Measurements from ENCODE around the gene ALDH1B1.
"Not testable (repeated sequence)": the region's sequence is repeated elsewhere in the genome, so short reads cannot be mapped to it uniquely, and the experiment has no call there.

ALDH1B1 gene

DNA sequence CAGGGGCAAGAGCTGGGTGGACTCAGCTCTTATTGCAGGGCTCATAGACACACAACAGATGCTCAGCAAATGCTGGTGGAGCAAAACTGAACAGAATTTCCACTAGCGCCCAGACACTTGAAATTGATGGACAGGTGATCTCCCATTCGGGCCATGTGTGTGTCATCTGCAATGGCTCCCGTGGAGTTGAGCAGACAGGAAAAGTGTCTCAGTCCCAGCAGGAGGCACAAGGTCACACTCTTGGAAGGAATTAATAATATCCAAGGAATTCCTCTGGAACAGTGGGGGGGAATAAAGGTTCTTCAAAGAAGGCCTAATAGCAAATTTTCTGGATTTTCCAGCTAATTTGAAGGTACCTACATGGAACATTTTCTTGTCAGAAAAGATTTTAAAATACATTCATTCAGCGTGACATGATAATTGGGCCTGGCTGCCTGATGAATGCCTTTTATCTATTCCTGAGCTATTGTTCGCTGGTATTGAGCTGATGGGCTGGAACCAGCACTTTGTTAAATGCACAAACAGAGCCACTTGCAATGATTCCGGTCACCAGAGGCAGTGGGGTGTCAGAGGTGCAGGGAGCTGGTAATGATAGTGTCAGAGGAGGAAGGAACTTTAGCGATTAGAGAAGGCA lies 31.5 kb upstream of the ALDH1B1 start:
- in situ Hi-C loops (cut with HindIII; ENCODE audit: low sequenced_read_pairs): no loop called here

DNA sequence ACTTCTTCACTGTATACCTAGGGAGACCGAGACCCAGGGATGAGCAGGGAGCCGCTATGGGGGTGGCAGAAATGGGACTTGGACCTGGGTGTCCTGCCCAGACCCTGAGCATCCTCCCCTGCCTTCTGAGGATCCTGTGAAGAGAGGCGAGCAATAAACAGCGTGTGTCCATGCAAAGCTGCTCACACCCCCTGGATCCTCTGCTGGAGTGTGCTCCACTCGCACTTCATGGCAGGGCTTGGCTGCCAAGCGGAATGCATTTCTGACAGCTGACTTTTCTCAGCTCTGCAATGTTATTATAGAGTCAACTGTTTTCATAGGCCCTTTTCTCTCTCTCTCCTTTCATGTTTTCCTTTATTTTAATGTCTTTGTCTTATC lies 31.0 kb upstream of the ALDH1B1 start:
- in situ Hi-C loops (cut with HindIII; ENCODE audit: low sequenced_read_pairs): no loop called here

DNA sequence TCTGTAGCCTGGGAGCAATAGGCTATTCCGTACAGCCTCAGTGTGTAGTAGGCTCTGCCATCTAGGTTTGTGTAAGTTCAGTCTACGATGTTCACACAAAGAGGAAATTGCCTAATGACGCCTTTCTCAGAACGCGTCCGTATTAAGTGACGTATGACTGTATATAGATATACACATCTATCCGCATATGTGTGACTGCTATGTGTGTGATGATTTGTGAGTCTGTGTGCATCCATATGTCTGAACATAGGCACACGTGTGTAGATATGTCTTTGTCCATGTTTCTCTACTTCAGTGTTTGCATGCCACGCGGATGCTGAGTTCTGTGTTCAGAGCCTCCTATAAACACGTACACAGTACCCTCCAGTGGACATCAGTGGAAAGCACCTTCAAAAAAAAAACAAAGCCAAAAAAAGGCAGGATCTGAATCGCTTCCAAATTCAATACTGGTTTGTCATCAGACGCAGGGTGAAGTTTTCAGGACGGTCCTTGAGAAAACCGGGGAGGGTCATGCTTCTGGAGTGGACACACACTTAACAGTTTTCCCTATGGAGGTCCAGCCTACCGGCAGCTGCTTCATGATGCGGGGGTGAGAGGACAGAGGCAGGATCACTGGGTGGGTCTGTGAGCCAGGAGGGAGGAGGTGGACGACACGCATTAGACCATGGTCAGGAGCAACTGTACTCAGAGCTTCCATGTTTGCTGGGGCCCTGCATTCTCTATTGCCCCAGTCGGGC lies 29.5 kb upstream of the ALDH1B1 start:
- in situ Hi-C loops (cut with HindIII; ENCODE audit: low sequenced_read_pairs): no loop called here

DNA sequence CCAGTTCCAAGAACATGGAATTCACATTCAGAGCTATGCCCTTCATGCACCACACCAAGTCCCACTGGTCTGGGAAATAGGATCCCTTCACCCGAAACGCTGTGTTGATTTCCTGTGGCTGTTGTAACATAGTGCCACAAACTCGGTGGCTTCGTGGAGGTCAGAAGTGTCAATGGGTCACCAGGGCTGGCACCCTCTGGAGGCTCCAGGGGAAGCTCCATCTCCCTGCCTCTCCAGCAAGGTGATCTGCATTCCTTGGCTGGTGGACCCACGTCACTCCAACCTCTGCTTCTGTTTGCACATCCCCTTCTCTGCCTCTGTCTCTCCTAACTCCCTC lies 28.9 kb upstream of the ALDH1B1 start:
- in situ Hi-C loops (cut with HindIII; ENCODE audit: low sequenced_read_pairs): no loop called here

DNA sequence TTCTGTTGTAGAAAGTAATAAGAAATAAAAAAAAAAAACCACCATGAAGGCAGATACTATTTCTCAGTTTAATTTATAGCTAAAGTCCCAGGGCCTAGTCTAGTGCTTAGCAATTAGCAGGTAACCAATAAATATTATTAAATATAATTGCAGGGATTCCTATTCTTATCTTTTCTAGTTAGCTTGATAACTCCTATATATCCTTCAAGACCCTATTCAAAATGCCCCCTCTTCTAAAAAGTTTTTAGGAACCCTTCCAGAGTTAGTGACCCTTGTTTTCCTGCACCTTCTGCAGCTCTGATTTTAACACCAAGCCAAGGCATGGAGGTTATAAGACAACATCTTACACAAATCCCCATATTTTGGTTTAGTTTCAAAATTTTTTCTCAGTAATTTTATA lies 24.6 kb upstream of the ALDH1B1 start:
- in situ Hi-C loops (cut with HindIII; ENCODE audit: low sequenced_read_pairs): no loop called here

DNA sequence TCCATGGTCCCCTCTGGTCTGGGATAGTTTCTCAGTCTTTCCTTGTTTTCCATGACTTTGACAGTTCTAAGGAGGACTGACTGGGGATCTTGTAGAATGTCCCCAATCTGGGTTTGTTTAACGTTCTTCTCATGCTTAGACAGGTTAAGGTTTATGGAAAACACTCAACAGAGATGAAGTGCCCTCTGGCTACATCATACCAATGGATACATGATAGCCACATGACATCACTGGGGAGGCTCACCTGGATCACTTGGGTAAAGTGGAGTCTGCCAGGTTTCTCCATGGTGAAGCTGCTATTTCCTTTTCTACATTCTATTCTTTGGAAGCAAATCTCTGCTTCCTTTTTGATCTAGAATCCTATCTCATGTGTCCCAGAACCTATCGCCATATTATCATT lies 23.8 kb upstream of the ALDH1B1 start:
- in situ Hi-C loops (cut with HindIII; ENCODE audit: low sequenced_read_pairs): no loop called here

DNA sequence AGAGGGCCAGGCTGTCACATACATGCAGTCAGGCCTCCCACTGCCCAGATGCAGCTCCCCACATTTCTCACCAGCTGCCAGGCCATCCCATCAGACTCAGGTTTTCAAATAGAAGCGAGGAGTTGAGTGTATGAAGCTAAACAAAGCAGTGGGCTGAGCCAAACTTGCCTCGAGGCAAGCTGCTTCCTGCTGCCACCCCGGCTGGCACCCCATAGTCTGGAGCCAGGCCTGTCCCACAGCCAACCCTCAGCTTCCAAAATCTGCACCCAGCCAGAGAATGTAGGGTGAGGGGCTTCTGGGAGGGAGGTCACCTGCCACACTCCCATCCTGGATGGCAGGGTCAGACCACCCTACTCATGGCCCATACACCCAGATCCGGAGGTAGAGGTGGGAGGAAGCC lies 22.3 kb upstream of the ALDH1B1 start:
- in situ Hi-C loops (cut with HindIII; ENCODE audit: low sequenced_read_pairs): no loop called here

DNA sequence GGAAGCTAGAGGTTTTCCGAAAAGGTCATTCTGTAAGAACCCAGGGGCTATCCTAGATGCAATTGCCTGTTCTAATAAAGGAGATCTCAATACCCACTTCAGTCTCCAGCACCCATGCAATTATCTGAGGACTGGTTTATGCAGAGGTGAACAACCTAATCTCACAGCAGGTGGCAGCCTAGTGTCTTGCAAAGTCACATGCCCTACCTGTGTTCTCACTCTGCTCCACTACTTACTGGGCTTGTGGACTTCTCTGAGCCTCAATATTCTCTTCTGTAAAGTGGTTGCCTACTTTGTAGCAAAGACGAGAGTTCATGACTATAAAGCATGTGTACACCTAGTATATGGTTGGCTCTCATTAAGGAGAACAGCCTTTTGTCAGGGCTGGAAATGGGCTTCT lies 21.0 kb upstream of the ALDH1B1 start:
- in situ Hi-C loops (cut with HindIII; ENCODE audit: low sequenced_read_pairs): no loop called here

DNA sequence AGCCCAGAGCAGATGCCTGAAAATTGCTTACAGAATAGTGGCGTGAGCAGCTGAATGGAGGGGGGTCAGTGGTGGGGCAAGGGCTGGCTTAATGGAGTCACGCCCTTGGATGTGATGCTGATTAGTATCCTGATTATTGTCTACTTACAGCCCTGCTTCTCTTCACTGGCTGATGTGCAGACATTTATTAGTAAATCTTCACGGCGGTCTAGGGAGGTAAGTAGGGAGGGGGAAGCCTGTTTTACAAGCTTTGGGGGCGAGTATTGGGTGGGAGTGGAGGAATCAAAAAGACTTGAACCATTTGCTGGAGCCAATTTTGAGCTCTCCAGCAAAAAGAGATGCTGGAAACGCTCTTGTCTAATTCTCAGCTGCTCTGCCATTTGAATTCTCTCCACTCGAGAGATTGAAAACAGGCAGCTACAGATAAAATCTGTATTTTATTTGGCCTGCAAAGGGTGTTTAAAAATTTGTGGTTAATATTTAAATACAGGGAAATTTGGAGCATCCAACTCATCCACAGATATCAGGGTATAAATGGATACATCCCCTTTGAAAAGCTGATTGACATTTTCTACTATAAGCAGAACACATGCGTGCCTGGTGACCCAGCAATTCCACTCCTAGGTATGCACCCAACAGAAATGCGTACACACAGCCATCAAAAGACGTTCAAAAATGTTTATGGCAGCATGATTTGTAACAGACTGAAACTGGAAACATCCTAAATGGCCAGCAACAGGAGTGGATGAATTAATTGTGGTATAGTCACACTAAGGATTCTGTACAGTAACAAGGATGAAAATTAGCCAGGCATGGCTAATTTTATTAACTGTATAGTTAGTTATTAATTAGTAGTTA lies 19.5 kb upstream of the ALDH1B1 start:
- in situ Hi-C loops (cut with HindIII; ENCODE audit: low sequenced_read_pairs): no loop called here

DNA sequence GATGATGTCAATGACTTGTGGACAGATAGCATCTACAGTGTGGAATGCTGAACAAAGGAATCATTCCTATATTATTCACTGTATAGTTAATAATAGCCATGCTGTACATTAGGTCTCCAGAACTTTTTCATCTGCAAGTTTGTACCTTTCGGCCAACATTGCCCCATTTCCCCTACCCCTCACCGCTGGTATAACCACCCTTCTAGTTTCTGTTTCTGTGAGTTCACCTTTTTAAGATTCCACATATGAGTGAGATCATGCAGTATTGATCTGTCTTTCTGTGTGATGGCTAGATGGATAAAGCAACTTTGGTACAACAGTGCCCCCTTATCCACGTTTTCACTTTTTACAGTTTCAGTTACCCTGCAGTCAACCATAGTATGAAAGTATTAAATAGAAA lies 18.8 kb upstream of the ALDH1B1 start:
- in situ Hi-C loops (cut with HindIII; ENCODE audit: low sequenced_read_pairs): no loop called here

DNA sequence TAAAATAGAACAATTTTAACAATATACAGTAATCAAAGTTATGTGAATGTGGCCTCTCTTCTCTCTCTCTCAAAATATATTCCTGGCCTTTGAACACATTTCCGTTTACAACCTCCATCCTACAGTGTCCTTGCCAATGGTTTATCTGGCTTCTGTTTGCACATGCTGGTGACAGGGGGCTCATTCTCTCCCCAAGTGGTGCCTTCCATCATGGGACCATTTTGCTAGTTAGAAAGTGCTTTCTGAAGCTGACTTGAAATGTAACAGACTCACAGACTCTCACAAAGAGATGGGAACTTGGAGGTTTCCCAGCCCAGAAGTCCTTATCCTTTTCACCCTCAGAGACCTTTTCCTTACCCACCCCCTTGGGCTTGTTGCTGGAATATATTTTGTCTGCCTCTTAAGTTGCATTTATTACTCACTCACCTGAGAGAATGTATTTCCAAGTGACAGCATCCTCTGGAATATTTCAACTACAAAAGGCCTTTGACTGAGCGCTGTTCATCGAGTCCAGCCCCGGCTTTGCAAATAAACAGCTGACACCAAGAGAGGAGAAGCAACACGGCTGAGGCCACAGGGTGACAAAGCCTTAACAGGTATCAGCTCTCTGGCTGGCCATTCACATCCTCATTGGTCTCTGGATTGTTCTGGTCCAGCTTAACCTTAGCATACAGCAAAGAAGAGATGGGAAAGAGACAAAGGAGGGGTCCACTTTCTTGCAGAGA lies 17.5 kb upstream of the ALDH1B1 start:
- in situ Hi-C loops (cut with HindIII; ENCODE audit: low sequenced_read_pairs): no loop called here

DNA sequence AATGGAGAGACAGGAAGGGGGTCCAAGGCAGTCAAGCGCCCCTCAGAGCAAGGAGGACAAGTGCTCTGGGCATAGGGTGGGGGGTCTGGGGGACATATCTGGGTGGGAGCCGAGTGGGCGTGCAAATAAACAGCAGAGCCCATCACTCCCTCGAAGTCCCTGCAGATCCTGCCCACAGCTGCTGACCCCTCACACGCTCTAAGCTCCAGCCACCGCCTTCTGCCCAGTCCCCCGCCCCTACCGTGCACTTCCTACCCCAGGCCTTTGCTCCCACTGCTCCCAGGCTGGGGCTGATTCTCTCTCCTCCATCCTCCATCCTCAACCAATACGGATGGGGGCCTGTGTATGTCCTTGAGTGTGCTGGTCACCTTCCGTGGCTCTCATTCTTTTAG lies 16.9 kb upstream of the ALDH1B1 start:
- in situ Hi-C loops (cut with HindIII; ENCODE audit: low sequenced_read_pairs): no loop called here

DNA sequence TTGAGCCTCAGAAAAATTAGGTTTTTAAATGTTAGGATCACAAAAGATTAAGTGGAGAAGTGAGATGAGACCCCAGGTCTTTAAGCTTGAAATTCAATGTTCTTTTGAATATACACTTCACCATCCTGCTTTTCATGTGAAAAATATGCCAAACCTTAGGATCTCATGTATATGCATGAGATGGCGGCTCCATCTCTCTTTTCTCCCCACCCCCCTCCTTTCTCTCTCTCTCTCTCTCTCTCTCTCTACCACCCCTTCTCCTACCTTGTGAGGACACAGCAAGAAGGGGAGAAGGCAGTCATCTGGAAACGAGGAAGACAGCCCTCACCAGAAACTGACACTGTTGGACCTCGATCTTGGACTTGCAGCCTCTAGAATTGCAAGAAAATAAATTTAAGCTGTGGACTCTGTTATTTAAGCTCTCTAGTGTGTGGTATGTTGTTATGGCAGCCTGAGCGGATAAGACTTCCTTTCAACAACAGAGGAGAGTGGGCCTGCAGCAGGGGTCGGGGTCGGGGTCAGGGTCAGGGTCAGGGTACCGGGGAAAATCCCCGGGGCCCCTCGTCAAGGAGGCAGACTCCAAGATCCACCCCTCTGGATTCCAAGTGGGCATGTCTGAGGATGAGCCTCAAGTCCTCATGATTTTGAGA lies 16.4 kb upstream of the ALDH1B1 start:
- in situ Hi-C loops (cut with HindIII; ENCODE audit: low sequenced_read_pairs): no loop called here

DNA sequence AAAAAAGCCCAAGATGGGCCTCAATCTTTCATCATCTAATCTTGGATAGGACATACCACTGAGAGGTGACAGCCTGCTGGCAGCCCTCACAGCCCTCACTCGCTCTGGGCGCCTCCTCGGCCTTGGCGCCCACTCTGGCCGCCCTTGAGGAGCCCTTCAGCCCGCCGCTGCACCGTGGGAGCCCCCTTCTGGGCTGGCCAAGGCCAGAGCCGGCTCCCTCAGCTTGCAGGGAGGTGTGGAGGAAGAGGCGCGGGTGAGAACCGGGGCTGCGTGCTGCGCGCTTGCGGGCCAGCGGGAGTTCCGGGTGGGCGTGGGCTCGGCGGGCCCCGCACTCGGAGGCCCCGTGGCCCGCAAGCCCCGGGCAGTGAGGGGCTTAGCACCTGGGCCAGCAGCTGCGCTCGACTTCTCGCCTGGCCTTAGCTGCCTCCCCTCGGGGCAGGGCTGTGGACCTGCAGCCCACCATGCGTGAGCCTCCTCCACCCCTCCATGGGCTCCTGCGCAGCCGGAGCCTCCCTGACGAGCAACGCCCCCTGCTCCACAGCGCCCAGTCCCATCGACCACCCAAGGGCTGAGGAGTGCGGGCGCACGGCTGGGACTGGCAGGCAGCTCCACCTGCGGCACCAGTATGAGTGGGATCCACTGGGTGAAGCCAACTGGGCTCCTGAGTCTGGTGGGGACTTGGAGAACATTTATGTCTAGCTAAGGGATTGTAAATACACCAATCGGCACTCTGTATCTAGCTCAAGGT lies 15.0 kb upstream of the ALDH1B1 start:
- in situ Hi-C loops (cut with HindIII; ENCODE audit: low sequenced_read_pairs): not testable (repeated sequence)

DNA sequence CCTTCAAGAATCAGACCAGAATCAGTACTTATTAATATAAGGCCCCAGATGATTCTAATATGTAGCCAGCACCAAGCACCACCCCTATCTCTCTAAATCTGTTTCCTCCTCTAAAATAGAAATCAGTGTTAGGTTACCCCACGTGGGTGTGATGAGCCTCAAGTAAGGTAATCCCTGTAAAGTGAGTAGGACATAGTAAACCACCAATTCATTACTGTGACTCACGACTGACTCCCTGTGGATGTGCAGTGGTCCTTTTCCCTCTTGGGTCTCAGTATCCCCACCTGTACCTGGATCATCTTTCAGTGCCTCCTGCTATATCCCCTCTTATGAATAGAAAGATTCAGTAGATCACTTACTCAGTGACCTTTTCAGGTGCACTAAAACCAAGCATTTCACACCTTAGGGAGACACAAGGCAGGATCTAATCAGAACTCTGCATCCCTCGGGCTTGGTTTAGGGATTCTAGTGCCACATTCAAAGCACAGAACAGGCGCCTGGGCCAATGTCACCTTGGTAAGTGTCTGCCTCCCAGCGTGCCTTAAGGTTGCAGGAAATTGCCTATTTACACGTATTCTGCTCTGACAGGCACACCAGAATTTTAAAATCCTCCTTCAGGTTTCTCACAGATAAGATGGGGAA lies 12.2 kb upstream of the ALDH1B1 start:
- in situ Hi-C loops (cut with HindIII; ENCODE audit: low sequenced_read_pairs): no loop called here

DNA sequence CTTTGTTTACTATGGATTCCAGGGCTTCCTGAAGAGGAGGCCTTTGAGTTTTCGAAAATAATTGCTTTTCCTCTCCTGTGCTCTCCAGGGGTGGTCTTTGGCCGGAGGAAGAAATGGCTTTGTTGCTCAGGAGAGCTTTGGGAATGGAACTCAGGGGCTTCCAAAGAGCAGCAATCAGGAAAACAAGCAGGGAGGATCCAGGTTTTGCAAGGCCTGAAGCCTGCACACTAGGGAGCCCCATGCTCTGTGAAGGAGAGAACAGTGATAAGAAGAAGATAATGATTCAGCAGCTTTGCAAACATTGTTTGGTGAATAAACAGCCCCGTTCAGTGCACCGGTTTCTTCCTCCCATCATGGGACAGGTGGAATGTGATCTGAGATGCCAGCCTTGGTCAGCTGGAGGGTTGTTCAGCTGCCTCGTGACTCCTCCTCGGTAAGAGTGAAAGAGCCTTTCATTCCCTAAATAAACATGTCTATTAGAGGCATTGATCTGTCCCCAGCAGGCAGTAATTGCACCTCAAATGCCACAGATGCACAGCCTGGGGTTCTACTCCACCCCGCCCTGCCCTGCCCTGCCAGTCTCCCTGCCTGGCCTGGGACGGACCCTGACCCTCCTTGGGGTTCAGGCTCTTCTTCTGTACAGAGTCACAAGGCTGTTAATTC lies 11.5 kb upstream of the ALDH1B1 start:
- in situ Hi-C loops (cut with HindIII; ENCODE audit: low sequenced_read_pairs): no loop called here

DNA sequence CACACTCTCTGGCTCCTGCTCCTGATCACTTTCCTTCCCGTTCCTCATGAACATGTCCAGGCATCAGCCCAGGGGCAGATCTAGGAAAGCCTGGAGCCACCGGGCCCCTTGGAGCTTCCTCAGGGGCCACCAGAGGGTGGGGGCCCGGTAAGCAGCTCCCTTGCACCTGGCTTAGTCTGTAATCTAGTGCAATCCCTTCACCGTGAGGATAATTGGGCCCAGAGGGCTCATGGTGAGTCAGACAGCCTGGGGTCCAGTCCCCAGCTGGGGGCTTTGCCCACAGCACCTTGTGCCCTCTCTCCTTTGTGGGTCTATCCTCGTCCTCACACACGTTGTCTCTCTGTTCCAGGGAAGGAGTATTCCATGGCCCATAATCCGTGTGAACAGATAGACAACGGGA lies 10.4 kb upstream of the ALDH1B1 start:
- in situ Hi-C loops (cut with HindIII; ENCODE audit: low sequenced_read_pairs): no loop called here

DNA sequence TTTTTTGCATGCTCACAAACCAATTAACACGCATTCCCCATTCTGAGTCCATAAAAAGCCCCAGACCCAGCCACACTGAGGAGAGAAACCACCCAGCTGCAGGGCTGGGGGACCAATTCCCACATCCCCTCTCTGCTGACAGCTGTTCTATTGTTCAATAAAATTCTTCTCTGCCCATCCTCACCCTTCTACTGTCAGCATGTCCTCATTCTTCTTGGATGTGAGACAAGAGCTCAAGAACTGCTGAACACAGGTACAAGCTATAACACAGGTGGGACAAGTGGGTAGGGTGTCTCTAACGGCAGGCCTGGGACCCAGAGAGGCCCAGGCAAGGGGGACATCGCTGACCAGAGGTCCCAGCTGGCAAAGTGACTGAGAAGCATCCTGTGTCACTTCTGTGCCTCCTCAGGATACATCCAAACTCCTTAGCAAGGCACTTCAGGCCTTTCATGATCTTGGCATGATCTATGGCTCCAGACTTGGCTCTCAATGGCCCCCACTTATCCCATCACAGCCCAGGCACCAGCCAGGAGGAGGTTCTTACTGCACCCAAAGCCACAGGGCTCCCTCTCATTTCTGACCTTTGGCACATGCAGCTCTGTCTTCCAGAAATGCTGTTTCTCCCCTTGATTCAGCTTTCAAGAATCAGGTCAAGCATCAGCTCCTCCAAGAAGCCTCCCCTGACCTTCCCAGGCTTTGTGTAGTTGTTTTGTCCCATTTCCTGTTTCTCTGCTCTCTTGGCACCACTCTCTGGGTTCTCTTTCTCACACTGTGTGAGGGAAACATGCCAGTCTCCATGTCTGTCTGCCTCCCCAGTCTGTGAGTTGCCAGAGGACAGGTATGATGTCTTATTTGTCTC lies 7.3 kb upstream of the ALDH1B1 start:
- in situ Hi-C loops (cut with HindIII; ENCODE audit: low sequenced_read_pairs): no loop called here
